IPS-18a (cell line): ENCODE results near the gene LIM2.
"Not testable (repeated sequence)": the region's sequence is repeated elsewhere in the genome, so short reads cannot be mapped to it uniquely, and the experiment has no call there.

Source experiments
- H3K27ac ChIP-seq: one replicate; pipeline ENCODE4 v1.5.1; 2013; ENCODE audit warnings: low read length
- H3K27me3 ChIP-seq: one replicate; pipeline ENCODE4 v1.6.1; 2013; ENCODE audit warnings: mild to moderate bottlenecking, low read length; ENCODE audit not compliant: control insufficient read depth, insufficient read depth
- H3K36me3 ChIP-seq: one replicate; pipeline ENCODE4 v1.6.1; 2013; ENCODE audit warnings: low read depth, low read length; ENCODE audit not compliant: control insufficient read depth
- H3K4me1 ChIP-seq: one replicate; pipeline ENCODE4 v1.6.1; 2013; ENCODE audit warnings: low read depth, low read length; ENCODE audit not compliant: control insufficient read depth
- H3K4me3 ChIP-seq: one replicate; pipeline ENCODE4 v1.5.1; 2013; ENCODE audit warnings: low read length
- H3K9ac ChIP-seq: one replicate; pipeline ENCODE4 v1.6.1; 2013; ENCODE audit warnings: mild to moderate bottlenecking, low read length, moderate library complexity
- H3K9me3 ChIP-seq: one replicate; pipeline ENCODE4 v1.6.1; 2013; ENCODE audit warnings: low read depth, low read length; ENCODE audit not compliant: control insufficient read depth

LIM2 gene

GRCh38 chr19:51387924-51388389, at the start of gene LIM2:
LIM2 (minus strand) TSS chr19:51387974; CDS start chr19:51387443, 531 bp downstream.
- Histone ChIP-seq H3K4me3 (no peak within 1 kb of the TSS), H3K4me1 (no peaks in the 10 kb centered on the region), H3K27me3 (no peaks in the 10 kb centered on the region), H3K27ac (no peak within 1 kb of the TSS), H3K9me3 (no peaks in the 10 kb centered on the region), H3K9ac (no peak within 1 kb of the TSS), H3K36me3 (no peaks in the 10 kb centered on the region)

GRCh38 chr19:51434456-51434855, 46.7 kb upstream of the LIM2 start:
- no peaks in the 10 kb centered on the region for H3K27me3 ChIP-seq
- H3K4me1 ChIP-seq, result no peaks in the 10 kb centered on the region
- no peak overlapping the region for H3K27ac ChIP-seq
- no peak overlapping the region for H3K4me3 ChIP-seq
- H3K36me3 ChIP-seq, result no peaks in the 10 kb centered on the region
- H3K9ac ChIP-seq, result no peak overlapping the region
- no peaks in the 10 kb centered on the region for H3K9me3 ChIP-seq

- no peak overlapping the region for H3K9ac ChIP-seq
- H3K4me1 ChIP-seq, result no peaks in the 10 kb centered on the region
- no peak overlapping the region for H3K4me3 ChIP-seq
- H3K27me3 ChIP-seq, result no peaks in the 10 kb centered on the region
- no peak overlapping the region for H3K27ac ChIP-seq
- H3K36me3 ChIP-seq, result no peaks in the 10 kb centered on the region
- H3K9me3 ChIP-seq, result no peaks in the 10 kb centered on the region
Observed at GRCh38 chr19:51433043-51433442, 45.3 kb upstream of the LIM2 start.

- Histone ChIP-seq H3K27ac (no peak overlapping the region), H3K4me1 (no peaks in the 10 kb centered on the region), H3K27me3 (no peaks in the 10 kb centered on the region), H3K9ac (no peak overlapping the region), H3K4me3 (no peak overlapping the region), H3K36me3 (no peaks in the 10 kb centered on the region), H3K9me3 (no peaks in the 10 kb centered on the region)
Observed at GRCh38 chr19:51431124-51431523, 43.4 kb upstream of the LIM2 start.

- Histone ChIP-seq H3K4me3 (no peak overlapping the region), H3K9me3 (no peaks in the 10 kb centered on the region), H3K4me1 (no peaks in the 10 kb centered on the region), H3K27ac (no peak overlapping the region), H3K27me3 (no peaks in the 10 kb centered on the region), H3K36me3 (no peaks in the 10 kb centered on the region), H3K9ac (no peak overlapping the region)
Observed at GRCh38 chr19:51430221-51430620, 42.4 kb upstream of the LIM2 start.

- Histone ChIP-seq H3K9me3 (no peaks in the 10 kb centered on the region), H3K27me3 (no peaks in the 10 kb centered on the region)
Observed at GRCh38 chr19:51427201-51427600, 39.4 kb upstream of the LIM2 start.

GRCh38 chr19:51422053-51422448, 34.3 kb upstream of the LIM2 start:
- peaks cover 9% of the 10 kb centered on the region for H3K27me3 ChIP-seq
- no peaks in the 10 kb centered on the region for H3K4me1 ChIP-seq
- no peaks in the 10 kb centered on the region for H3K36me3 ChIP-seq
- H3K4me3 ChIP-seq, result peak overlapping the region; percentile 37
- H3K9ac ChIP-seq, result no peak overlapping the region
- no peak overlapping the region for H3K27ac ChIP-seq
- no peaks in the 10 kb centered on the region for H3K9me3 ChIP-seq

More at GRCh38 chr19:51427201-51427600, 39.4 kb upstream of the LIM2 start:
- Histone ChIP-seq H3K27ac (no peak overlapping the region), H3K9ac (no peak overlapping the region), H3K4me3 (no peak overlapping the region), H3K36me3 (no peaks in the 10 kb centered on the region), H3K4me1 (no peaks in the 10 kb centered on the region)

GRCh38 chr19:51421229-51422052, 33.7 kb upstream of the LIM2 start:
- peaks cover 9% of the 10 kb centered on the region for H3K27me3 ChIP-seq
- peak overlapping the region; percentile 37 for H3K4me3 ChIP-seq
- no peaks in the 10 kb centered on the region for H3K4me1 ChIP-seq
- H3K36me3 ChIP-seq, result no peaks in the 10 kb centered on the region
- no peak overlapping the region for H3K9ac ChIP-seq
- no peaks in the 10 kb centered on the region for H3K9me3 ChIP-seq
- H3K27ac ChIP-seq, result no peak overlapping the region

- not testable (repeated sequence) for H3K9ac ChIP-seq, H3K4me1 ChIP-seq, H3K4me3 ChIP-seq, H3K27me3 ChIP-seq, H3K36me3 ChIP-seq, H3K9me3 ChIP-seq, H3K27ac ChIP-seq
Observed at GRCh38 chr19:51420511-51420910, 32.7 kb upstream of the LIM2 start.

- Histone ChIP-seq H3K9me3 (no peaks in the 10 kb centered on the region), H3K36me3 (no peaks in the 10 kb centered on the region), H3K9ac (no peak overlapping the region), H3K27ac (no peak overlapping the region), H3K4me3 (no peak overlapping the region), H3K4me1 (no peaks in the 10 kb centered on the region), H3K27me3 (peaks cover 9% of the 10 kb centered on the region)
Observed at GRCh38 chr19:51418707-51419106, 30.9 kb upstream of the LIM2 start.

GRCh38 chr19:51417810-51418157, 30.0 kb upstream of the LIM2 start:
- Histone ChIP-seq H3K36me3 (no peaks in the 10 kb centered on the region), H3K27me3 (peaks cover 9% of the 10 kb centered on the region), H3K27ac (no peak overlapping the region), H3K4me3 (no peak overlapping the region), H3K4me1 (no peaks in the 10 kb centered on the region), H3K9me3 (no peaks in the 10 kb centered on the region), H3K9ac (no peak overlapping the region)
